KMS-11 (cell line): ENCODE data around the gene KLHL29.

Experiments used
- H2AFZ ChIP-seq: fragments of 200-600 bp; sonication (generic); 2 replicates; pipeline ENCODE4 v1.6.1; 2016; ENCODE audit warnings: antibody characterized with exemption, mixed run types, low read depth
- H3K27ac ChIP-seq: fragments of 200-600 bp; sonication (generic); 2 replicates; pipeline ENCODE4 v1.6.1; 2016; ENCODE audit warnings: mild to moderate bottlenecking, mixed run types
- H3K27me3 ChIP-seq: fragments of 200-600 bp; sonication (generic); 2 replicates; pipeline ENCODE4 v1.6.1; 2017; ENCODE audit warnings: mild to moderate bottlenecking, low read depth, mixed run types, moderate library complexity; ENCODE audit not compliant: insufficient read depth
- H3K36me3 ChIP-seq: fragments of 200-600 bp; sonication (generic); 2 replicates; pipeline ENCODE4 v1.6.1; 2017; ENCODE audit warnings: mild to moderate bottlenecking, mixed run types; ENCODE audit not compliant: insufficient read depth
- H3K4me1 ChIP-seq: fragments of 200-600 bp; sonication (generic); 2 replicates; pipeline ENCODE4 v1.6.1; 2016; ENCODE audit warnings: mild to moderate bottlenecking, low read depth, mixed run types; ENCODE audit not compliant: poor library complexity, severe bottlenecking
- H3K4me2 ChIP-seq: fragments of 200-600 bp; sonication (generic); 2 replicates; pipeline ENCODE4 v1.7.0; 2016; ENCODE audit warnings: mild to moderate bottlenecking, mixed run types
- H3K4me3 ChIP-seq: fragments of 200-600 bp; sonication (generic); IDR thresholded peaks from 2 replicates; pipeline ENCODE4 v1.6.1; 2017; ENCODE audit warnings: low read depth, low read length, mixed read lengths; ENCODE audit not compliant: insufficient read depth
- H3K79me2 ChIP-seq: fragments of 200-600 bp; sonication (generic); 2 replicates; pipeline ENCODE4 v1.6.1; 2016; ENCODE audit warnings: low read depth, mixed run types; ENCODE audit not compliant: insufficient read depth
- H3K9ac ChIP-seq: fragments of 200-600 bp; sonication (generic); 2 replicates; pipeline ENCODE4 v1.6.1; 2016; ENCODE audit warnings: mild to moderate bottlenecking, mixed run types
- H4K20me1 ChIP-seq: fragments of 200-600 bp; sonication (generic); 2 replicates; pipeline ENCODE4 v1.6.1; 2016; ENCODE audit warnings: mild to moderate bottlenecking, mixed run types; ENCODE audit not compliant: insufficient read depth
- CTCF ChIP-seq: fragments of 200-600 bp; sonication (generic); conservative IDR thresholded peaks from 2 replicates; pipeline ENCODE4 v1.6.1; 2017; ENCODE audit warnings: low read depth, mild to moderate bottlenecking, antibody characterized with exemption, low read length, moderate library complexity, mixed read lengths

Gene KLHL29

GRCh38 chr2:23375448-23375847 is 9.5 kb upstream of the KLHL29 start:
- Histone ChIP-seq H3K79me2 (no peaks in the 10 kb centered on the region), H3K36me3 (no peaks in the 10 kb centered on the region), H3K4me3 (no peak overlapping the region), H3K4me1 (peaks cover 31% of the 10 kb centered on the region), H3K27ac (no peak overlapping the region), H4K20me1 (no peaks in the 10 kb centered on the region), H3K27me3 (no peaks in the 10 kb centered on the region), H2AFZ (no peak overlapping the region), H3K4me2 (no peak overlapping the region), H3K9ac (no peak overlapping the region)
- no peak for TF ChIP-seq CTCF

- H3K4me1 ChIP-seq = peaks cover 36% of the 10 kb centered on the region
- no peak overlapping the region for H3K4me3 ChIP-seq
- no peak overlapping the region for H3K27ac ChIP-seq
- no peaks in the 10 kb centered on the region for H4K20me1 ChIP-seq
- H3K36me3 ChIP-seq = no peaks in the 10 kb centered on the region
- no peak for TF ChIP-seq CTCF
- H3K4me2 ChIP-seq = no peak overlapping the region
- H3K9ac ChIP-seq = no peak overlapping the region
- peaks cover under 1% of the 10 kb centered on the region; the same call in 1 of the 2 replicates for H3K27me3 ChIP-seq
- no peaks in the 10 kb centered on the region for H3K79me2 ChIP-seq
- no peak overlapping the region for H2AFZ ChIP-seq
These were observed 8.9 kb upstream of the KLHL29 start for GRCh38 chr2:23376075-23376474.

GRCh38 chr2:23376972-23377371 is 8.0 kb upstream of the KLHL29 start:
- H2AFZ ChIP-seq = no peak overlapping the region
- no peak overlapping the region for H3K27ac ChIP-seq
- H3K9ac ChIP-seq = no peak overlapping the region
- peaks cover 44% of the 10 kb centered on the region for H3K4me1 ChIP-seq
- no peaks in the 10 kb centered on the region for H3K79me2 ChIP-seq
- H3K4me3 ChIP-seq = no peak overlapping the region
- no peak overlapping the region for H3K4me2 ChIP-seq
- H4K20me1 ChIP-seq = no peaks in the 10 kb centered on the region
- no peaks in the 10 kb centered on the region for H3K36me3 ChIP-seq
- TF ChIP-seq CTCF = no peak
- peaks cover 8% of the 10 kb centered on the region; the same call in 1 of the 2 replicates for H3K27me3 ChIP-seq

GRCh38 chr2:23377771-23378170 is 7.2 kb upstream of the KLHL29 start:
- no peak for TF ChIP-seq CTCF
- Histone ChIP-seq H3K4me2 (no peak overlapping the region), H2AFZ (no peak overlapping the region), H3K36me3 (no peaks in the 10 kb centered on the region), H3K9ac (no peak overlapping the region), H3K4me1 (peaks cover 44% of the 10 kb centered on the region), H3K4me3 (no peak overlapping the region), H3K79me2 (no peaks in the 10 kb centered on the region), H3K27ac (no peak overlapping the region), H3K27me3 (peaks cover 16% of the 10 kb centered on the region), H4K20me1 (no peaks in the 10 kb centered on the region)
